ENCODE results near the gene PTPRR.

The PTPRR gene

DNA sequence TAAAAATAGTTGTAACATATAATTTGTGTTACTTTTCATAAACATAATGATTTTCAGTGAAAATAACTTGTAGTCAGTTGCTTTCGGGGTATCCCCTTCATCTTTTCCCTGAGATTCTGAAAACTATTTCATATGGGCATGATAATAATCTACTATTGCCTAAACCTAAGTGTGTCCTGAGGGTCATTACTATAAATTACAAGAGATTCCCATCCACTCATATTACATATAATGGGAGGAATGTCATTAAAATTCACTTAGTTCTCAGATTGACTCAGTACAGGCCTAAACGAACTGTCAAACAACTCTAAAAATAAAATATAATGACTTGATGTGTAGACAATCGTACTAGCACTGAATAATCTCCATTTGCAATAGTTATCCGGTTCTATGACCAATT is 72.7 kb downstream of the PTPRR start:
- Histone ChIP-seq H3K9me3 (ENCODE audit: control insufficient read depth, insufficient read depth, low read length) (no peaks in the 10 kb centered on the region), H3K4me2 (ENCODE audit: low read length) (no peak overlapping the region), H3K4me3 (ENCODE audit: low read length) (no peak overlapping the region), H3K27me3 (ENCODE audit: control insufficient read depth, low read length) (no peaks in the 10 kb centered on the region), H3F3A (ENCODE audit: control insufficient read depth, insufficient read depth) (no peaks in the 10 kb centered on the region), H3K27ac (ENCODE audit: low read depth, low read length) (no peak overlapping the region), H3K79me2 (ENCODE audit: control insufficient read depth, low read length) (no peaks in the 10 kb centered on the region), H4K20me1 (ENCODE audit: control insufficient read depth, insufficient read depth, low read depth, low read length) (no peaks in the 10 kb centered on the region), H3K9me2 (replicated peaks; ENCODE audit: control insufficient read depth, low read length) (no peaks in the 10 kb centered on the region), H3K4me1 (ENCODE audit: control insufficient read depth, low read length) (no peaks in the 10 kb centered on the region), H3K36me3 (ENCODE audit: control insufficient read depth, low read length) (no peaks in the 10 kb centered on the region)
- TF ChIP-seq, protein P1, sequence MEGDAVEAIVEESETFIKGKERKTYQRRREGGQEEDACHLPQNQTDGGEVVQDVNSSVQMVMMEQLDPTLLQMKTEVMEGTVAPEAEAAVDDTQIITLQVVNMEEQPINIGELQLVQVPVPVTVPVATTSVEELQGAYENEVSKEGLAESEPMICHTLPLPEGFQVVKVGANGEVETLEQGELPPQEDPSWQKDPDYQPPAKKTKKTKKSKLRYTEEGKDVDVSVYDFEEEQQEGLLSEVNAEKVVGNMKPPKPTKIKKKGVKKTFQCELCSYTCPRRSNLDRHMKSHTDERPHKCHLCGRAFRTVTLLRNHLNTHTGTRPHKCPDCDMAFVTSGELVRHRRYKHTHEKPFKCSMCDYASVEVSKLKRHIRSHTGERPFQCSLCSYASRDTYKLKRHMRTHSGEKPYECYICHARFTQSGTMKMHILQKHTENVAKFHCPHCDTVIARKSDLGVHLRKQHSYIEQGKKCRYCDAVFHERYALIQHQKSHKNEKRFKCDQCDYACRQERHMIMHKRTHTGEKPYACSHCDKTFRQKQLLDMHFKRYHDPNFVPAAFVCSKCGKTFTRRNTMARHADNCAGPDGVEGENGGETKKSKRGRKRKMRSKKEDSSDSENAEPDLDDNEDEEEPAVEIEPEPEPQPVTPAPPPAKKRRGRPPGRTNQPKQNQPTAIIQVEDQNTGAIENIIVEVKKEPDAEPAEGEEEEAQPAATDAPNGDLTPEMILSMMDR (IDR thresholded peaks at IDR 0.05; ENCODE audit: low read depth, low read length, poor library complexity, severe bottlenecking), result no peak
- no peak for TF ChIP-seq EZH2phosphoT487 (IDR thresholded peaks at IDR 0.05; ENCODE audit: borderline replicate concordance, low read length)

GRCh38 chr12:70845268-70845667 is 75.3 kb downstream of the PTPRR start:
- Histone ChIP-seq H3K27ac (ENCODE audit: low read depth, low read length) (no peak overlapping the region), H3K4me2 (ENCODE audit: low read length) (no peak overlapping the region), H3K79me2 (ENCODE audit: control insufficient read depth, low read length) (no peaks in the 10 kb centered on the region), H3K9me2 (replicated peaks; ENCODE audit: control insufficient read depth, low read length) (no peaks in the 10 kb centered on the region), H3K36me3 (ENCODE audit: control insufficient read depth, low read length) (no peaks in the 10 kb centered on the region), H3F3A (ENCODE audit: control insufficient read depth, insufficient read depth) (no peaks in the 10 kb centered on the region), H4K20me1 (ENCODE audit: control insufficient read depth, insufficient read depth, low read depth, low read length) (no peaks in the 10 kb centered on the region), H3K27me3 (ENCODE audit: control insufficient read depth, low read length) (no peaks in the 10 kb centered on the region), H3K4me3 (ENCODE audit: low read length) (no peak overlapping the region), H3K9me3 (ENCODE audit: control insufficient read depth, insufficient read depth, low read length) (no peaks in the 10 kb centered on the region), H3K4me1 (ENCODE audit: control insufficient read depth, low read length) (no peaks in the 10 kb centered on the region)
- no peak for TF ChIP-seq EZH2phosphoT487 (IDR thresholded peaks at IDR 0.05; ENCODE audit: borderline replicate concordance, low read length)
- TF ChIP-seq, protein P1 (IDR thresholded peaks at IDR 0.05; ENCODE audit: low read depth, low read length, poor library complexity, severe bottlenecking), result no peak

DNA sequence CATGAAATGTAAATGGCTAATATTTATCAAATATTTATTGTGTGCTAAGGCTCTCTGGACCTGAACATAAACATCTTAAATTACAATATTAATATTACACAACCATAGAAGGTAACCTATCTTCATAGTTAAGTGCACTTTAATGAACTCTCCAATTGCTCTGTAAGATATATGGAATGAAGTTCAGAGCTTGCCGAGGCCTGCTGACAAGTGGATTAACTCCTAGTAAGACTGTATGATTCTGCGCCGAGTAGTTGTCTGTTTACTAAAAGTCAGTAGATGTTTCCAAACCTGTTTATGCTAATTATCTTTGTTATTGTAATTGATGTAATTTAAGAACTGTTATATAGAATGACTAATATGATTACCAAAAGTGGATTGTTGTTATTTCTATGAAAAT is 77.2 kb downstream of the PTPRR start:
- H3K79me2 ChIP-seq (ENCODE audit: control insufficient read depth, low read length), result no peaks in the 10 kb centered on the region
- H3K4me3 ChIP-seq (ENCODE audit: low read length), result no peak overlapping the region
- no peaks in the 10 kb centered on the region for H3K27me3 ChIP-seq (ENCODE audit: control insufficient read depth, low read length)
- no peaks in the 10 kb centered on the region for H3K9me2 ChIP-seq (replicated peaks; ENCODE audit: control insufficient read depth, low read length)
- H3K27ac ChIP-seq (ENCODE audit: low read depth, low read length), result no peak overlapping the region
- H3K36me3 ChIP-seq (ENCODE audit: control insufficient read depth, low read length), result no peaks in the 10 kb centered on the region
- H3F3A ChIP-seq (ENCODE audit: control insufficient read depth, insufficient read depth), result no peaks in the 10 kb centered on the region
- TF ChIP-seq EZH2phosphoT487 (IDR thresholded peaks at IDR 0.05; ENCODE audit: borderline replicate concordance, low read length), result no peak
- TF ChIP-seq, protein P1 (IDR thresholded peaks at IDR 0.05; ENCODE audit: low read depth, low read length, poor library complexity, severe bottlenecking), result no peak
- H3K4me2 ChIP-seq (ENCODE audit: low read length), result no peak overlapping the region
- H3K9me3 ChIP-seq (ENCODE audit: control insufficient read depth, insufficient read depth, low read length), result no peaks in the 10 kb centered on the region
- no peaks in the 10 kb centered on the region for H4K20me1 ChIP-seq (ENCODE audit: control insufficient read depth, insufficient read depth, low read depth, low read length)
- H3K4me1 ChIP-seq (ENCODE audit: control insufficient read depth, low read length), result no peaks in the 10 kb centered on the region

DNA sequence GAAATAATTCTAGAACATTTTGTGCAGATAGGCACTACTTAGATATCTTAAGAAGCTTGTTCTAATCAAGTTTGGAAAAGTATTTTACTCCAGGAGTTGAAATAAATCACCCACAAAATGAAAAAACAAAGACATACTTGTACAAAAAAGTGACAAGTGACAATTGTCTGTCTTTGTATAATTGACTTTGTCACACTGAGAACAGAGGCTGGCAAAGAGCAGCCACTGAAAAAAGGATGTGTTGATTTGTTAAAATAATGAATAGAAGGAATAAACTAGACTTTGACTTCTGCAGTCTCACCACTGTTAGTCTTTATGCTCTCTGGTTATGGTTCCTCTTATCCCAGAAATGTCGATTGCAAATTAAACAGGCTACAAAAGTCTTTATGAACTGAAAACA is 77.6 kb downstream of the PTPRR start:
- no peak for TF ChIP-seq EZH2phosphoT487 (IDR thresholded peaks at IDR 0.05; ENCODE audit: borderline replicate concordance, low read length)
- TF ChIP-seq, protein P1 (IDR thresholded peaks at IDR 0.05; ENCODE audit: low read depth, low read length, poor library complexity, severe bottlenecking), result no peak
- Histone ChIP-seq H3K9me3 (ENCODE audit: control insufficient read depth, insufficient read depth, low read length) (no peaks in the 10 kb centered on the region), H3K9me2 (replicated peaks; ENCODE audit: control insufficient read depth, low read length) (no peaks in the 10 kb centered on the region), H3K4me2 (ENCODE audit: low read length) (no peak overlapping the region), H3K27ac (ENCODE audit: low read depth, low read length) (no peak overlapping the region), H3K4me1 (ENCODE audit: control insufficient read depth, low read length) (no peaks in the 10 kb centered on the region), H3F3A (ENCODE audit: control insufficient read depth, insufficient read depth) (no peaks in the 10 kb centered on the region), H3K27me3 (ENCODE audit: control insufficient read depth, low read length) (no peaks in the 10 kb centered on the region), H3K79me2 (ENCODE audit: control insufficient read depth, low read length) (no peaks in the 10 kb centered on the region), H3K36me3 (ENCODE audit: control insufficient read depth, low read length) (no peaks in the 10 kb centered on the region), H4K20me1 (ENCODE audit: control insufficient read depth, insufficient read depth, low read depth, low read length) (no peaks in the 10 kb centered on the region), H3K4me3 (ENCODE audit: low read length) (no peak overlapping the region)

Data from DOHH2 (cell line).